ENCODE measurements around the gene GPR12.

The GPR12 gene

DNA sequence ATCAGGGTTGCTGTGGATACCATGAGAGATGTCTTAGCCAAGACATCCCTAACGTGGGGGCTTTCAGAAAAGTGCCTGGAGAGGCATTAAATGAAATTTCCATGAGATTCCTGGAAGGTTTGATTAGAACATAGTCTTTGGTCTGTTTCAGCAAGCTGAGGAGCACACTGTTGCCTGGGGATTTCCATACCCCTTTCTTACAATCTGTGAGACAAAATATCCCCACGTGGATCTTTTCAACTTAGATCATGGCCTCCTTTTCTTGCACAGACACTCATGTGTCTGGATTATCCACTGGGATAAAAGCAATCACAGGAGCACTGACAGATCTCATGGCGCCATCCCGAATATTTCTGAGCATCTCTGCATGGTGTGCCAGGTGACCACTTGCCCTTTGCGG lies 41.7 kb downstream of the GPR12 start:
- H3K36me3 ChIP-seq (ENCODE audit: insufficient read depth), result no peaks in the 10 kb centered on the region
- no peak overlapping the region for H3K4me3 ChIP-seq (IDR thresholded peaks at IDR 0.05; ENCODE audit: insufficient read depth, low read depth, low read length)
- H3K79me2 ChIP-seq (ENCODE audit: insufficient read depth, low read depth), result no peaks in the 10 kb centered on the region
- H3K27me3 ChIP-seq (ENCODE audit: insufficient read depth, low read depth), result no peaks in the 10 kb centered on the region
- no peaks in the 10 kb centered on the region for H3K4me1 ChIP-seq (ENCODE audit: low read depth, poor library complexity, severe bottlenecking)
- no peak overlapping the region for H3K9ac ChIP-seq
- no peak overlapping the region for H3K4me2 ChIP-seq
- H3K27ac ChIP-seq, result no peak overlapping the region
- TF ChIP-seq, protein P1, sequence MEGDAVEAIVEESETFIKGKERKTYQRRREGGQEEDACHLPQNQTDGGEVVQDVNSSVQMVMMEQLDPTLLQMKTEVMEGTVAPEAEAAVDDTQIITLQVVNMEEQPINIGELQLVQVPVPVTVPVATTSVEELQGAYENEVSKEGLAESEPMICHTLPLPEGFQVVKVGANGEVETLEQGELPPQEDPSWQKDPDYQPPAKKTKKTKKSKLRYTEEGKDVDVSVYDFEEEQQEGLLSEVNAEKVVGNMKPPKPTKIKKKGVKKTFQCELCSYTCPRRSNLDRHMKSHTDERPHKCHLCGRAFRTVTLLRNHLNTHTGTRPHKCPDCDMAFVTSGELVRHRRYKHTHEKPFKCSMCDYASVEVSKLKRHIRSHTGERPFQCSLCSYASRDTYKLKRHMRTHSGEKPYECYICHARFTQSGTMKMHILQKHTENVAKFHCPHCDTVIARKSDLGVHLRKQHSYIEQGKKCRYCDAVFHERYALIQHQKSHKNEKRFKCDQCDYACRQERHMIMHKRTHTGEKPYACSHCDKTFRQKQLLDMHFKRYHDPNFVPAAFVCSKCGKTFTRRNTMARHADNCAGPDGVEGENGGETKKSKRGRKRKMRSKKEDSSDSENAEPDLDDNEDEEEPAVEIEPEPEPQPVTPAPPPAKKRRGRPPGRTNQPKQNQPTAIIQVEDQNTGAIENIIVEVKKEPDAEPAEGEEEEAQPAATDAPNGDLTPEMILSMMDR (conservative IDR thresholded peaks at IDR 0.05; ENCODE audit: low read depth, low read length), result no peak
- H4K20me1 ChIP-seq (ENCODE audit: insufficient read depth), result no peaks in the 10 kb centered on the region
- H2AFZ ChIP-seq (ENCODE audit: low read depth), result no peak overlapping the region

DNA sequence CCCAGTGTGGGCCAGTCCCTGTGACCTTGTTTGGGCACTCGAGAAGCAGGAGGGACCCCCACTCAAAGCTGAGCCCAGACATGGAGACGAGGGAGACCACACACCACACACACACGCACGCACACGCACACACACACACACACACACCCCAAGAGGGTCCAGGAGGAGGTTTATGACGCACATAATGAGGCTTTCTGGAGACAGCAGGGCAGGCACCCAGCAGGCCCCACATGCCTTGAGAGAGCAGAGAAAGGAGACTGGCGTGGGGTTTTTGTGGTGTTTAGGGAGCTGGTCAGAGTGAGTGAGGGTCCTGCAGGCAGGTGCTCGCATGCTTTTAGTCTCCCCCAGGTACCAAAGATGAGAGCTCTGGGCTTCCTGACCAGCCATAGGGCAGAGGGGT lies 42.4 kb downstream of the GPR12 start:
- H3K4me1 ChIP-seq (ENCODE audit: low read depth, poor library complexity, severe bottlenecking), result no peaks in the 10 kb centered on the region
- H3K36me3 ChIP-seq (ENCODE audit: insufficient read depth), result no peaks in the 10 kb centered on the region
- H3K4me3 ChIP-seq (IDR thresholded peaks at IDR 0.05; ENCODE audit: insufficient read depth, low read depth, low read length), result no peak overlapping the region
- TF ChIP-seq, protein P1 (conservative IDR thresholded peaks at IDR 0.05; ENCODE audit: low read depth, low read length), result no peak
- H3K27ac ChIP-seq, result no peak overlapping the region
- no peaks in the 10 kb centered on the region for H3K27me3 ChIP-seq (ENCODE audit: insufficient read depth, low read depth)
- H3K4me2 ChIP-seq, result no peak overlapping the region
- no peaks in the 10 kb centered on the region for H3K79me2 ChIP-seq (ENCODE audit: insufficient read depth, low read depth)
- no peak overlapping the region for H3K9ac ChIP-seq
- no peaks in the 10 kb centered on the region for H4K20me1 ChIP-seq (ENCODE audit: insufficient read depth)
- H2AFZ ChIP-seq (ENCODE audit: low read depth), result no peak overlapping the region

- Histone ChIP-seq H4K20me1 (ENCODE audit: insufficient read depth) (no peaks in the 10 kb centered on the region), H3K36me3 (ENCODE audit: insufficient read depth) (no peaks in the 10 kb centered on the region), H3K4me3 (IDR thresholded peaks at IDR 0.05; ENCODE audit: insufficient read depth, low read depth, low read length) (no peak overlapping the region), H3K27ac (no peak overlapping the region), H3K4me1 (ENCODE audit: low read depth, poor library complexity, severe bottlenecking) (no peaks in the 10 kb centered on the region), H3K27me3 (ENCODE audit: insufficient read depth, low read depth) (no peaks in the 10 kb centered on the region), H2AFZ (ENCODE audit: low read depth) (no peak overlapping the region), H3K4me2 (no peak overlapping the region), H3K79me2 (ENCODE audit: insufficient read depth, low read depth) (no peaks in the 10 kb centered on the region), H3K9ac (no peak overlapping the region)
- TF ChIP-seq, protein P1 (conservative IDR thresholded peaks at IDR 0.05; ENCODE audit: low read depth, low read length), result no peak
These were observed 43.6 kb downstream of the GPR12 start for GRCh38 chr13:26716984-26717383.

- H3K4me1 ChIP-seq (ENCODE audit: low read depth, poor library complexity, severe bottlenecking), result no peaks in the 10 kb centered on the region
- H2AFZ ChIP-seq (ENCODE audit: low read depth), result no peak overlapping the region
- H4K20me1 ChIP-seq (ENCODE audit: insufficient read depth), result no peaks in the 10 kb centered on the region
- no peak overlapping the region for H3K27ac ChIP-seq
- H3K36me3 ChIP-seq (ENCODE audit: insufficient read depth), result no peaks in the 10 kb centered on the region
- H3K27me3 ChIP-seq (ENCODE audit: insufficient read depth, low read depth), result no peaks in the 10 kb centered on the region
- TF ChIP-seq, protein P1 (conservative IDR thresholded peaks at IDR 0.05; ENCODE audit: low read depth, low read length), result no peak
- no peak overlapping the region for H3K9ac ChIP-seq
- no peak overlapping the region for H3K4me2 ChIP-seq
- no peak overlapping the region for H3K4me3 ChIP-seq (IDR thresholded peaks at IDR 0.05; ENCODE audit: insufficient read depth, low read depth, low read length)
- H3K79me2 ChIP-seq (ENCODE audit: insufficient read depth, low read depth), result no peaks in the 10 kb centered on the region
These were observed 47.2 kb downstream of the GPR12 start for GRCh38 chr13:26713341-26713740.
